HepG2 (cell line): ENCODE measurements around the gene NDST1. TPM values are rescaled to one million over a fixed set of nuclear protein-coding genes. Genes with fewer than 3 reads are reported as not detected.
A peak's percentile ranks its signal among the peaks of the same experiment; 100 is the strongest.

Experiments
- ATAC-seq: fragments of 200-7000 bp; cut with Tn5 transposase; 3 replicates; pipeline ENCODE4 v1.9.1; 2020; ENCODE audit warnings: mild to moderate bottlenecking, moderate library complexity
- BruUV-seq: library from RNA; stranded (reverse); fragments of 400-500 nt; replicated peaks from 2 replicates; lab custom pipeline; 2021; lab: Mats Ljungman, UMichigan
- CTCF ChIA-PET: fragments of 300-600 bp; formaldehyde crosslinking; extraction: SDS; loops from one replicate; lab custom pipeline; 2021; ENCODE audit warnings: low total read pairs, inconsistent platforms, low intra/inter-chr PET ratio; lab: Yijun Ruan, JAX
- POLR2A ChIA-PET: fragments of 350-600 bp; sonication (Branson Sonifier 250); formaldehyde crosslinking; loops from one replicate; lab custom pipeline; 2020; ENCODE audit warnings: antibody characterized with exemption, inconsistent platforms; lab: Yijun Ruan, JAX
- DNase-seq: peaks from one replicate; pipeline ENCODE4 v3.0.0-alpha.2; 2015; ENCODE audit warnings: low spot score
- FAIRE-seq: peaks from 3 replicates; lab custom pipeline; 2011; peaks lifted over from hg19 to GRCh38; lab: Jason Lieb, UNC
- H2AFZ ChIP-seq: one replicate; pipeline ENCODE4 v1.6.1; 2011; ENCODE audit warnings: low read length, inconsistent platforms
- H3K27ac ChIP-seq: fragments of 300-600 bp; 3 replicates; pipeline ENCODE4 v1.8.0; 2011; ENCODE audit warnings: mixed run types, mild to moderate bottlenecking, mixed read lengths, low read length, inconsistent platforms; ENCODE audit not compliant: insufficient read depth; ENCODE audit errors: extremely low read length
- H3K27me3 ChIP-seq, 2 experiments: fragments of 200-600 bp in 1 of 2; 2 replicates in 1 of 2; 3 replicates in 1 of 2; pipeline versions ENCODE4 v1.6.0 to v1.8.0; 2011; ENCODE audit warnings: low read length in 2 of 2, mild to moderate bottlenecking in 2 of 2, moderate library complexity in 2 of 2, inconsistent platforms in 1 of 2; ENCODE audit not compliant: insufficient read depth in 2 of 2, control insufficient read depth in 1 of 2
- H3K36me3 ChIP-seq, 2 experiments: fragments of 200-600 bp in 1 of 2; replicated peaks in 1 of 2; 2 replicates in 1 of 2; 3 replicates in 1 of 2; pipeline versions ENCODE4 v1.5.1 to v1.8.0; 2011; ENCODE audit warnings: low read length in 2 of 2, inconsistent platforms in 1 of 2; ENCODE audit not compliant: insufficient read depth in 2 of 2, control insufficient read depth in 1 of 2
- H3K4me1 ChIP-seq: 2 replicates; pipeline ENCODE4 v1.5.1; 2012; ENCODE audit warnings: low read length, inconsistent platforms; ENCODE audit not compliant: insufficient read depth
- H3K4me2 ChIP-seq: 2 replicates; pipeline ENCODE4 v1.6.0; 2011; ENCODE audit warnings: low read depth, low read length, inconsistent platforms
- H3K4me3 ChIP-seq, 3 experiments: fragments of 200-600 bp in 1 of 3; sonication (generic), shearing (Covaris generic) in 1 of 3; replicated peaks in 1 of 3; 2 replicates each; pipeline ENCODE4 v1.5.1; 2011 to 2016; ENCODE audit warnings: low read length in 3 of 3, inconsistent platforms in 2 of 3, low read depth in 2 of 3, mild to moderate bottlenecking in 2 of 3, control low read depth in 1 of 3, mixed read lengths in 1 of 3; ENCODE audit not compliant: insufficient read depth in 1 of 3
- H3K79me2 ChIP-seq: one replicate; pipeline ENCODE4 v1.6.1; 2011; ENCODE audit warnings: low read length, inconsistent platforms; ENCODE audit not compliant: insufficient read depth
- H3K9ac ChIP-seq: 2 replicates; pipeline ENCODE4 v1.6.0; 2011; ENCODE audit warnings: mild to moderate bottlenecking, low read depth, low read length, inconsistent platforms; ENCODE audit not compliant: insufficient read depth
- H3K9me3 ChIP-seq: 2 replicates; pipeline ENCODE4 v1.5.1; 2012; ENCODE audit warnings: mild to moderate bottlenecking, low read length
- H4K20me1 ChIP-seq: 2 replicates; pipeline ENCODE4 v1.6.0; 2011; ENCODE audit warnings: inconsistent platforms, mild to moderate bottlenecking, low read length, moderate library complexity; ENCODE audit not compliant: insufficient read depth
- AGO2 ChIP-seq: fragments of 200-400 bp; formaldehyde crosslinking; optimal IDR thresholded peaks from 2 replicates; pipeline ENCODE3; 2017; ENCODE audit warnings: mild to moderate bottlenecking, low read depth, low read length, moderate library complexity
- HNRNPL ChIP-seq: fragments of 200-400 bp; formaldehyde crosslinking; IDR thresholded peaks from 2 replicates; pipeline ENCODE4 v1.6.1; 2017; ENCODE audit warnings: mild to moderate bottlenecking, low read depth, low read length
- ZBTB38 ChIP-seq: sonication (generic); formaldehyde crosslinking; IDR thresholded peaks from 2 replicates; pipeline ENCODE4 v1.5.1; 2020; ENCODE audit warnings: mild to moderate bottlenecking, missing genetic modification reagents
- ZNF318 ChIP-seq: sonication (generic); formaldehyde crosslinking; IDR thresholded peaks from 2 replicates; pipeline ENCODE4 v1.4.0; 2020; ENCODE audit warnings: mild to moderate bottlenecking, missing genetic modification reagents
- WGBS: methylation state at CpG from one replicate; pipeline ENCODE4 v1.1.6; 2017; ENCODE audit warnings: low lambda C conversion rate; 5-methylcytosine and 5-hydroxymethylcytosine counted together
- in situ Hi-C: cut with HindIII; loops from 2 replicates; pipeline ENCODE4 v1.10.0; 2017; ENCODE audit warnings: low pct_unique_long_range_greater_than_20kb; ENCODE audit not compliant: extremely low pct_ligation_motif_present
- intact Hi-C: fragments of 100-400 bp; cut with micrococcal nuclease; formaldehyde crosslinking; loops from one replicate; pipeline ENCODE4 v1.10.0; 2022; ENCODE audit not compliant: unreplicated experiment
- polyA plus RNA-seq, 8 experiments: library from polyadenylated mRNA; depleted of rRNA in 3 of 8; stranded (reverse) in 7 of 8; unstranded in 1 of 8; fragments of >200 nt; fragmentation: Illumina TruSeq in 4 of 8; extraction: Trizol in 4 of 8; gene quantifications; 2 replicates each; pipeline versions ENCODE4 v1.2.1 to v1.2.3, GENCODE V29; 2011 to 2016; ENCODE audit warnings: low read depth in 4 of 8, missing spikeins in 1 of 8, mixed read lengths in 1 of 8; ENCODE audit not compliant: insufficient read depth in 1 of 8
- total RNA-seq, 5 experiments: library from RNA; depleted of rRNA; stranded (reverse); fragments of >200 nt; fragmentation: Illumina TruSeq; extraction: Trizol; gene quantifications; 2 replicates each; pipeline ENCODE4 v1.2.3, GENCODE V29; 2016; ENCODE audit warnings: low read depth in 1 of 5

The NDST1 gene
- total and polyA plus RNA-seq, 2 of the 13 experiments (the other 11 are each of a cell fraction or from before 2014, with no cell fraction given), result 23.8 to 26.2 TPM

DNA sequence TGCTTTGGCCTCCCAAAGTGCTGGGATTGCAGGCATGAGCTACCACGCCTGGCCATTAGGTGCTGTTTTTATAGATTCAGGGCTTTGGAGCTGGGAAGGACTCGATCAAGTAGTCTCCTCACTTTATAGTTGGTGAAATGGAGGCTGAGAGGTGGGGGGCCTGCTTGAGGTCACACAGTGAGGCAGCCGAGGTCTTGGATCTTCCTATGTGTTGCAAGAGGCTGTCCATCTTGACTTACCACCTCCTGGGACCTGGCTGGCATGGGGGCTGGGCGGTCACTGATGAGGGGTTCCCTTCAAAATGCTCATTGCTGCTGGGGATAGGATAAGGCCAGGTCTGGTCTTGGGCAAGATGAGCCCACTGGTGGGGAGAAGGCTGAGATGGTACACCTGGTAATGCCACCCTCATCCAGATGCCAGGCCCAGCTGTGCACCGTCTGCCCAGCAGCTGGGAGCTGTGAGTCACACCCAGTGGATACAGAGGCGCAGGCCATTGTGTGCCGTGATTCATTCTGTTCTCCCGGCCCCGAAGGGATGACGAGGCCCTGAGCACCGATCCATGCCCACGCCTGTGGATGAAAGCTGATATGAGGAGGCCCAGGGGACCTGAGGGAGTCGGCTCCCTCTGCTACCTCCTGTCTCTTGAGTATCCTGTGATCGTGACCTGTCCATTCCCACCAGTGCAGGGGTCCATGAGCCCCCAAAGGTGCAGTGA lies 10.5 kb upstream of the NDST1 start:
- Histone ChIP-seq H3K4me1 (peaks cover 67% of the 10 kb centered on the region), H3K4me3 (no peak overlapping the region), H3K79me2 (peaks cover 77% of the 10 kb centered on the region), H3K9me3 (no peaks in the 10 kb centered on the region), H3K27me3 (no peaks in the 10 kb centered on the region), H3K9ac (no peak overlapping the region), H4K20me1 (peaks cover 60% of the 10 kb centered on the region), H3K36me3 (peaks cover 1 to 48% of the 10 kb centered on the region in 2 experiments; a peak in 3 of 5 replicates), H3K4me2 (no peak overlapping the region), H2AFZ (no peak overlapping the region), H3K27ac (no peak overlapping the region)
- CTCF ChIA-PET, result no interaction called here
- 96% methylated on average over 9 of the region's 14 CpGs for WGBS
- DNase-seq, result no peak
- FAIRE-seq, result no peak
- no TSS peak for BruUV-seq
- POLR2A ChIA-PET, result interaction anchor here (0.8 to 2.0 kb wide), 4 partner anchors 11 to 45 kb away, joined by 3 to 6 read pairs (median 5); no protein-coding TSS in a partner anchor
- 0 out of 2 replicates have a peak, but pooled peaks have one; percentile 29 for TF ChIP-seq ZBTB38 (CRISPR knock-in tag)
- peak; percentile 67; the same call in 1 of the 2 replicates for TF ChIP-seq HNRNPL
- no peak for TF ChIP-seq ZNF318
- peak; percentile 44 for TF ChIP-seq AGO2
- in situ Hi-C loops, result no loop called here
- intact Hi-C loops, result no loop called here
- ATAC-seq, result no peak
